H7 (cell line): ENCODE data around the gene SCUBE1. TPM values are rescaled to one million over a fixed set of nuclear protein-coding genes. Genes with fewer than 3 reads are reported as not detected.
A peak's percentile ranks its signal among the peaks of the same experiment; 100 is the strongest.

Source experiments
- DNase-seq: peaks from one replicate; pipeline ENCODE4 v3.0.0; 2012
- H3K27me3 ChIP-seq: 2 replicates; pipeline ENCODE4 v1.6.0; 2011; ENCODE audit warnings: mild to moderate bottlenecking, low read length; ENCODE audit not compliant: control insufficient read depth, insufficient read depth
- H3K36me3 ChIP-seq: replicated peaks from 2 replicates; pipeline ENCODE4 v1.5.1; 2011; ENCODE audit warnings: low read length; ENCODE audit not compliant: control insufficient read depth, insufficient read depth
- H3K4me3 ChIP-seq: 2 replicates; pipeline ENCODE4 v1.5.1; 2011; ENCODE audit warnings: low read depth, mild to moderate bottlenecking, control low read depth, low read length, moderate library complexity; ENCODE audit not compliant: insufficient read depth
- total RNA-seq: library from RNA; depleted of rRNA; stranded (reverse); fragments of >200 nt; shearing (Covaris generic); gene quantifications from 2 replicates; pipeline ENCODE4 v1.2.3, GENCODE V29; 2014

The SCUBE1 gene
- total RNA-seq, 1 experiment from 2014 or later, result 0.45 TPM

GRCh38 chr22:43164636-43165035, 178.5 kb downstream of the SCUBE1 start:
- Histone ChIP-seq H3K4me3 (no peak overlapping the region), H3K36me3 (peaks cover 7% of the 10 kb centered on the region), H3K27me3 (no peaks in the 10 kb centered on the region)
- DNase-seq, result no peak

GRCh38 chr22:43163241-43163795, 179.9 kb downstream of the SCUBE1 start:
- Histone ChIP-seq H3K4me3 (no peak overlapping the region), H3K27me3 (no peaks in the 10 kb centered on the region), H3K36me3 (peaks cover 5% of the 10 kb centered on the region)
- DNase-seq, result no peak

- H3K4me3 ChIP-seq, result no peak overlapping the region
- H3K36me3 ChIP-seq, result no peaks in the 10 kb centered on the region; the same call in 1 of the 2 replicates
- H3K27me3 ChIP-seq, result no peaks in the 10 kb centered on the region
- DNase-seq, result no peak
Observed at GRCh38 chr22:43162412-43163150, 180.6 kb downstream of the SCUBE1 start.

- no peak for DNase-seq
- no peak overlapping the region for H3K4me3 ChIP-seq
- H3K27me3 ChIP-seq, result no peaks in the 10 kb centered on the region
- H3K36me3 ChIP-seq, result no peaks in the 10 kb centered on the region
Observed at GRCh38 chr22:43160497-43161126, 182.6 kb downstream of the SCUBE1 start.

DNA sequence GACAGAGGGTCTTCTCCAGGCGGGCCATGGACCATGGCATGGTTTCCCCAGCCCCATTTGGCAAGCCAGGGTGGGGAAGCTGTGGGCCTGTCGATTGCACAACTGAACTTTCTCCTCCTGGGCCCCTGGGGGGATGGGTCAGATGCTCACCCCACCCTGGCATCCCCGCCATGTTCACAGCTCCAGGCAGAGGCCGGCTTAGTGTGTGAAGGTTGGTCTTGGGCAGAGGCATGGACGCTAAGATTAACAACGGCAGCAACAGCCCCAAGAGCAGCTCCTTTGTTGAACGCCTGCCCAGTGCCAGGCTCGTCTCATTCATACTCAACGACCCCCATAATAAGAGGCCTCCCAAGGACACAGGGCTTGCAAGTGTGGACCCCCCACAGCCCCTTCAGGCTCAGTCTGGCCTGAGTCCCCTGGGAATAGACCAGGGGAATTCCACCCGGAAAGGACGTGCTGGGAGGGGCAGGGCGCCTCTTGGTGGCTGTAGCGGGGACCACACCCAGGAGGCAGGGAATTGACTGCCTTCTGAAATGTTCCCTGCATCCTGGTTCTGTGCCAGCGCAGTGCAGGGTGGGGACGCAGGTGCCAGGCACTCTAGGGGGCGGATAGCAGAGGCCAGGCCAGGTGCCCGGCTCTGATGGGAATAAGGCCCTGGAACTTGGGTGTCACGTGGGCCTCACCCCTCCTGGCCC, 183.5 kb downstream of the SCUBE1 start:
- DNase-seq, result peak; percentile 94
- H3K36me3 ChIP-seq, result no peaks in the 10 kb centered on the region
- H3K27me3 ChIP-seq, result no peaks in the 10 kb centered on the region
- no peak overlapping the region for H3K4me3 ChIP-seq

DNA sequence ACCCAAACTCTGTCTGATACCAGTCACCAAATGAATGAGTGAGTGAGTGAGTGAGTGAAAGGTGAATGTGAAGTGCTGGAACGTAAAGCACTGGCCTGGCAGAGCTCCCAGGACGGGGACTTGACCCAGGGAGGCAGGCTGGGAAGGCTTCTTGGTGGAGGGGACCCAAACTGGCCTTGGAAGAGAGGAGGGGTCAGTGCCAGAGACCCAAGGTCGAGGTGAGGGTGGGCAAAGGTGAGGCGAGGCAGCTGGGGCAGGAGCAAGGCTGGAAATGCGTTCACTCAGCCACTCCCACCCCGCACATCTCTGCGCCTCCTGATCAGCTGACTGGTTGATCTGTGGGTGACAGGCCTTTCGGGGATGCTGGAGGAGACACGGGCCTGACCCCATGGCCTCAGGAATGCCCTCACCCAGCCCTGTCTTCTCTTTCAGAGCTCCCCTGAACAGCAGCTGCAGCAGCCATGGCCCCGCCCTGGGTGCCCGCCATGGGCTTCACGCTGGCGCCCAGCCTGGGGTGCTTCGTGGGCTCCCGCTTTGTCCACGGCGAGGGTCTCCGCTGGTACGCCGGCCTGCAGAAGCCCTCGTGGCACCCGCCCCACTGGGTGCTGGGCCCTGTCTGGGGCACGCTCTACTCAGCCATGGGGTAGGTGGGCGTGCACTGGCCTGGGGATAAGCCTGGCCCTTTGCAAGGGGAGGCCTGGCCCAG, 184.2 kb downstream of the SCUBE1 start:
- no peaks in the 10 kb centered on the region for H3K36me3 ChIP-seq
- no peak for DNase-seq
- H3K4me3 ChIP-seq, result no peak overlapping the region
- H3K27me3 ChIP-seq, result no peaks in the 10 kb centered on the region

DNA sequence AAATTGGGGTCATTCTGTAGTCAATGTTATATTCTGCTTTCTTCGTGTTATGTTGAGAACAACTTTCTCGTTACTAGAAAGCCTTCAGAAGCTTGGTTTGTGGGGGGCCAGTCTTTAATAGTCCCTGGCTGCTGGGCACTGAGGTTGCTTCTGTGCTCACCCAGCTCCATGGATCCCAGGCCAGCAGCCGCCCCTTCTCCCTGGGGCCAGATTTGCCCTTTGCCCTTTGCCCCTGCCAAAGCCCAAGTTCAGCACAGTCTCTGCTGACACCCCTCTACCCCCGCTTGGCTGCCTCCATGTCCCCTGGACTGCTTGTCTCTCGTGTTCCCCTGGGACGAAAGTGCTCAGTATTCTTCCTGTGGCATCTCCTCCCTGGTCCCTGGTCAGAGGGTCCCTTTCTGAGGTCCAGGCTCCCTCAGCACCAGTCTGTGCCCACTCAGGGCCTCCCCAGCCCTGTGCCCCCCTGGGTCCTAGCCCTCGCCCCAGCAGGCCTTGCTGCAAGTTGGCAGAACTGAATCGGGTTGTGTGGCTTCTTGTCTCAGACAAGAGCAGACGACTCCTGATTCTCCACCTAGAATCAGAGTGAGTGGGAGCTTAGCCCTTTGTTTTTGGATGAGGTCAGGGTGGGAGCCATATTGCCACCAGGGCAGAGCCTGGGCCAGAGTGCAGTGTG, 185.2 kb downstream of the SCUBE1 start:
- H3K4me3 ChIP-seq, result no peak overlapping the region
- H3K27me3 ChIP-seq, result no peaks in the 10 kb centered on the region
- no peak for DNase-seq
- H3K36me3 ChIP-seq, result no peaks in the 10 kb centered on the region

DNA sequence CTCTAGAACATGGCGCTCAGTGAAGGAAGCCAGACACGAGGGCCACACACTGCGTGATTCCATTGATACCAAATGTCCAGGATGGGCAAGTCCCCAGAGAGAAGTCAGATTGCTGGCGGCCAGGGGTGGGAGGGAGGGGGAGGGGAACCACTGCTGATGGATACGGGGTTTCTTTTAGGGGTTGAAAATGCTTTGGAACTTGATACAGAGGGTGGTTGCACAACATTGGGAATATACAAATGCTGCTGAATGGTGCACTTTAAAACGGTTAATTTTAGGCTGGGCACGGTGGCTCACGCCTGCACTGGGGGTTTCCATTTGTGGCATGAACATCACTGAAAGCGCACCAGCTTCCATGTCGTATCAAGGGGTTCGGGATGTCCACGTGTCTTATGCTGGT, 186.8 kb downstream of the SCUBE1 start:
- no peaks in the 10 kb centered on the region for H3K36me3 ChIP-seq
- peaks cover 13% of the 10 kb centered on the region for H3K27me3 ChIP-seq
- H3K4me3 ChIP-seq, result no peak overlapping the region
- no peak for DNase-seq

DNA sequence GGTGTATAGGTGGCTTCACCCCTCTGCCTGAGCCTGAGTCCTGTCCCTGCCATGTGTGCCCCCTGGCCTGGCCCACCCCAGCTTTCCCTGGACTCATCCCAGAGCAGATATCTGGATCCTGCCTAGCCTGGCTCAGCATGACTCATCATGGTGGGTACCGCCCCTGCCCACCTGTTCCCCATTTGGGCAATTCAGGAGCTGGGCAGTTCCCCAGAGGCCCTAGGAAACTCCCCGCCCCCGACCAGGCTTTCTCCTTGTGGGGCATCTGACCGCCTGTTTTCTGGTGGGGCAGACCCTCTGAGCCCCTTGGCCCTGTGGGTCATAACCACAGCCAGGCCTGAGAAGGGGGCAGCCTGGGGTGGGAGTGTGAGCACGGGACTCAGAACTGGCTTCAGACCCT, 187.4 kb downstream of the SCUBE1 start:
- Histone ChIP-seq H3K27me3 (peaks cover 18% of the 10 kb centered on the region), H3K4me3 (no peak overlapping the region), H3K36me3 (no peaks in the 10 kb centered on the region)
- DNase-seq, result no peak

- no peaks in the 10 kb centered on the region for H3K36me3 ChIP-seq
- no peak for DNase-seq
- H3K27me3 ChIP-seq, result peaks cover 20% of the 10 kb centered on the region
- H3K4me3 ChIP-seq, result no peak overlapping the region
Observed at GRCh38 chr22:43154887-43155536, 188.2 kb downstream of the SCUBE1 start.

- no peak for DNase-seq
- Histone ChIP-seq H3K4me3 (no peak overlapping the region), H3K27me3 (peaks cover 20% of the 10 kb centered on the region), H3K36me3 (no peaks in the 10 kb centered on the region)
Observed at GRCh38 chr22:43153899-43154298, 189.3 kb downstream of the SCUBE1 start.

- H3K27me3 ChIP-seq, result peaks cover 20% of the 10 kb centered on the region
Observed at GRCh38 chr22:43152357-43153071, 190.7 kb downstream of the SCUBE1 start.

DNA sequence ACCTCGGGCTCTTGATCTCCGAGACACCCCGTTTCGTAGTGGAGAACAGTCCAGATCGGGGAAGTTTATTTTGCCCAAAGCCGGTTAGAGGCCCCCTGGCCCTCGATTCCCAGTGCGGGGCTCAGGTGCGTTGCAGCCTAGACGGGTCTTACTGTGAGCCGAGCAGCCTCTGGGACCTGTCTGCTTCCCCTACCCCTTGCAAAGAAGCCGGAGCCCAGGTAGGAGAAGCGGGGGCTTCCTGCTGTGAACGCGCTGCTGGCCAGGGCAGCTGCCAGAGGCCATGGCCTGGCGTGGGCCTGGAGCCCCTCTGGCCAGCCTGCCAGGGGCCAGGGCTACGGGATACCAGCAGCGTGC, 191.2 kb downstream of the SCUBE1 start:
- no peaks in the 10 kb centered on the region for H3K36me3 ChIP-seq
- DNase-seq, result no peak
- peak overlapping the region; percentile 57 for H3K4me3 ChIP-seq
- H3K27me3 ChIP-seq, result peaks cover 20% of the 10 kb centered on the region

More at GRCh38 chr22:43152357-43153071, 190.7 kb downstream of the SCUBE1 start:
- no peaks in the 10 kb centered on the region for H3K36me3 ChIP-seq
- peak; percentile 81 for DNase-seq
- peak overlapping the region; percentile 57; the same call in 1 of the 2 replicates for H3K4me3 ChIP-seq
